OCI-LY7 (cell line): Measurements from ENCODE around the gene NLGN1.

Experiments used
- CTCF ChIP-seq: fragments of 200-600 bp; sonication (generic); conservative IDR thresholded peaks from 2 replicates; pipeline ENCODE4 v1.5.1; 2014; ENCODE audit warnings: mild to moderate bottlenecking, antibody characterized with exemption, low read length, moderate library complexity, mixed read lengths
- EZH2phosphoT487 ChIP-seq: fragments of 200-600 bp; sonication (generic); IDR thresholded peaks from 2 replicates; pipeline ENCODE4 v1.6.1; 2018; ENCODE audit warnings: low read depth, borderline replicate concordance, mild to moderate bottlenecking, mixed run types, antibody characterized with exemption, low read length, moderate library complexity, mixed read lengths

GRCh38 chr3:173635826-173636225, 238.3 kb downstream of the NLGN1 start:
- TF ChIP-seq CTCF (no peak), EZH2phosphoT487 (no peak)
